HepG2 (cell line): ENCODE data around the gene ADCY7. TPM values are rescaled to one million over a fixed set of nuclear protein-coding genes. Genes with fewer than 3 reads are reported as not detected.

Experiments used
- AGO1 ChIP-seq: fragments of 200-400 bp; formaldehyde crosslinking; IDR thresholded peaks from 2 replicates; pipeline ENCODE4 v1.6.1; 2017; ENCODE audit warnings: mild to moderate bottlenecking, low read depth, low read length, moderate library complexity; ENCODE audit not compliant: poor library complexity, severe bottlenecking
- MAF1 ChIP-seq: sonication (generic); formaldehyde crosslinking; IDR thresholded peaks from 2 replicates; pipeline ENCODE4 v1.5.0; 2020; ENCODE audit warnings: missing genetic modification reagents, borderline replicate concordance
- MBD4 ChIP-seq: IDR thresholded peaks from 2 replicates; pipeline ENCODE4 v1.6.1; 2012; ENCODE audit warnings: low read length, inconsistent platforms, borderline replicate concordance
- MIER3 ChIP-seq: IDR thresholded peaks from 2 replicates; pipeline ENCODE4 v1.6.1; 2016; ENCODE audit warnings: missing compliant biosample characterization, borderline replicate concordance
- RBAK ChIP-seq: sonication (generic); formaldehyde crosslinking; IDR thresholded peaks from 2 replicates; pipeline ENCODE4 v1.5.1; 2020; ENCODE audit warnings: mild to moderate bottlenecking, missing genetic modification reagents
- SALL1 ChIP-seq: sonication (generic); formaldehyde crosslinking; IDR thresholded peaks from 2 replicates; pipeline ENCODE4 v1.8.0; 2022; ENCODE audit warnings: mild to moderate bottlenecking, missing genetic modification reagents
- ZNF709 ChIP-seq: sonication (generic); formaldehyde crosslinking; IDR thresholded peaks from 2 replicates; pipeline ENCODE4 v1.5.0; 2020; ENCODE audit warnings: mild to moderate bottlenecking, missing genetic modification reagents
- ZNF773 ChIP-seq: sonication (generic); formaldehyde crosslinking; IDR thresholded peaks from 2 replicates; pipeline ENCODE4 v1.4.0; 2020; ENCODE audit warnings: missing genetic modification reagents, borderline replicate concordance
- ZNF839 ChIP-seq: sonication (generic); formaldehyde crosslinking; IDR thresholded peaks from 2 replicates; pipeline ENCODE4 v1.4.0; 2020; ENCODE audit warnings: missing genetic modification reagents, mild to moderate bottlenecking, borderline replicate concordance
- polyA plus RNA-seq, 8 experiments: library from polyadenylated mRNA; depleted of rRNA in 3 of 8; stranded (reverse) in 7 of 8; unstranded in 1 of 8; fragments of >200 nt; fragmentation: Illumina TruSeq in 4 of 8; extraction: Trizol in 4 of 8; gene quantifications; 2 replicates each; pipeline versions ENCODE4 v1.2.1 to v1.2.3, GENCODE V29; 2011 to 2016; ENCODE audit warnings: low read depth in 4 of 8, missing spikeins in 1 of 8, mixed read lengths in 1 of 8; ENCODE audit not compliant: insufficient read depth in 1 of 8
- total RNA-seq, 5 experiments: library from RNA; depleted of rRNA; stranded (reverse); fragments of >200 nt; fragmentation: Illumina TruSeq; extraction: Trizol; gene quantifications; 2 replicates each; pipeline ENCODE4 v1.2.3, GENCODE V29; 2016; ENCODE audit warnings: low read depth in 1 of 5
- TF ChIP-seq, protein P1 (sequence below): sonication (generic); formaldehyde crosslinking; IDR thresholded peaks from 2 replicates; pipeline ENCODE4 v1.4.0; 2020; ENCODE audit warnings: missing genetic modification reagents, mild to moderate bottlenecking, borderline replicate concordance
- TF ChIP-seq, protein P2 (sequence below): sonication (generic); formaldehyde crosslinking; IDR thresholded peaks from one replicate; pipeline ENCODE4 v1.5.1; 2020; ENCODE audit warnings: mild to moderate bottlenecking, missing genetic modification reagents; ENCODE audit errors: not compliant biosample characterization
- TF ChIP-seq, protein P3 (sequence below): IDR thresholded peaks from 2 replicates; pipeline ENCODE4 v1.4.0; 2020; ENCODE audit warnings: mild to moderate bottlenecking, missing genetic modification reagents

The ADCY7 gene
- total and polyA plus RNA-seq, 2 of the 13 experiments (the other 11 are each of a cell fraction or from before 2014, with no cell fraction given), result 2.2 to 4.3 TPM

DNA sequence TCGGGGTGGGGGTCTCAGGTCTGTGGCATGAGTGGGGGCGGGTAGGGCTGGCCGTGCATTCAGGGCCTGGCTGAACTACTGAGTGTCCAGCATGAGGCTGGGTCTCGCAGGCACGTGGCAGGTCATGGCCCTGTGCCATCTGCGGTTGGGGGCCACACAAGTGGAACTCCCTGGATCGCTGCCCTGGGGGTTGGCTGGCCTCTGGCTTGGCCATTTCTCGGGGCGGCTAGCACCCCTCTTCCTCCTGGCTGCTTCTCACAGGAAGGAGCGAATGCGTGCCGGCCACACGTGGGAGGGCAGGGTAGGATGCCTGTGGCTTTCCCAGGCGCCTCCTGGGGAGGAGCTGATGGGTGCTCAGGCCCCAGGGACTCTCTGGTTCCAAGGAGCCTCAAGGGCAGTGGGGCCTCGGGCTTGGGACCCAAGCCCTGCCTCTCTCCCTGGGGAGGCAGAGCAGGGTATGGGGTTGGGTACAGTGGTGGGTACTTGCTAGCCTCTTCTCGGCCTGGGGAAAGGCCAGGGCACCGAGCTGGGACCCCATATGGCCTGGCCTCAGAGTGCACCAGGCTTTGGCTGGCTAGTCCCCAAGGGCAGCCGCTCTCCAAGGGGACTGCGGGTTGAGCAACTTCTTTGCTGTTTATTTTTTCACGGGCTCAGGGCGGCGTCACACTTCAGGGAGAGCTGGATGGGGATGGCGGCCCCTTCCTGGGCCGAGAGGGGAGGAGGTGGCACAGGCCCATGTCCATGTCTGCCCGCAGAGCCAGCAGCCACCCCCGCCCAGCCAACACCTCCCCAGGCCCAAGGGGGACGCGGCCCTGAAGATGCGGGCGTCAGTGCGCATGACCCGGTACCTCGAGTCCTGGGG, 37.5 kb downstream of the ADCY7 start (continued):
- TF ChIP-seq, protein P1, sequence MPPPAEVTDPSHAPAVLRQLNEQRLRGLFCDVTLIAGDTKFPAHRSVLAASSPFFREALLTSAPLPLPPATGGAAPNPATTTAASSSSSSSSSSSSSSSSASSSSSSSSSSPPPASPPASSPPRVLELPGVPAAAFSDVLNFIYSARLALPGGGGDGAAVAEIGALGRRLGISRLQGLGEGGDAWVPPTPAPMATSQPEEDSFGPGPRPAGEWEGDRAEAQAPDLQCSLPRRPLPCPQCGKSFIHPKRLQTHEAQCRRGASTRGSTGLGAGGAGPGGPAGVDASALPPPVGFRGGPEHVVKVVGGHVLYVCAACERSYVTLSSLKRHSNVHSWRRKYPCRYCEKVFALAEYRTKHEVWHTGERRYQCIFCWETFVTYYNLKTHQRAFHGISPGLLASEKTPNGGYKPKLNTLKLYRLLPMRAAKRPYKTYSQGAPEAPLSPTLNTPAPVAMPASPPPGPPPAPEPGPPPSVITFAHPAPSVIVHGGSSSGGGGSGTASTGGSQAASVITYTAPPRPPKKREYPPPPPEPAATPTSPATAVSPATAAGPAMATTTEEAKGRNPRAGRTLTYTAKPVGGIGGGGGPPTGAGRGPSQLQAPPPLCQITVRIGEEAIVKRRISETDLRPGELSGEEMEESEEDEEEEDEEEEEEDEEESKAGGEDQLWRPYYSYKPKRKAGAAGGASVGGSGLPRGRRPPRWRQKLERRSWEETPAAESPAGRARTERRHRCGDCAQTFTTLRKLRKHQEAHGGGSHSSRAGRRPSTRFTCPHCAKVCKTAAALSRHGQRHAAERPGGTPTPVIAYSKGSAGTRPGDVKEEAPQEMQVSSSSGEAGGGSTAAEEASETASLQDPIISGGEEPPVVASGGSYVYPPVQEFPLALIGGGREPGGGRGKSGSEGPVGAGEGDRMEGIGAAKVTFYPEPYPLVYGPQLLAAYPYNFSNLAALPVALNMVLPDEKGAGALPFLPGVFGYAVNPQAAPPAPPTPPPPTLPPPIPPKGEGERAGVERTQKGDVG (CRISPR knock-in tag), result no peak
- TF ChIP-seq ZNF709 (CRISPR knock-in tag), result 0 out of 2 replicates have a peak, but pooled peaks have one; percentile 36
- peak; percentile 59 for TF ChIP-seq SALL1 (CRISPR knock-in tag)
- TF ChIP-seq, protein P2, sequence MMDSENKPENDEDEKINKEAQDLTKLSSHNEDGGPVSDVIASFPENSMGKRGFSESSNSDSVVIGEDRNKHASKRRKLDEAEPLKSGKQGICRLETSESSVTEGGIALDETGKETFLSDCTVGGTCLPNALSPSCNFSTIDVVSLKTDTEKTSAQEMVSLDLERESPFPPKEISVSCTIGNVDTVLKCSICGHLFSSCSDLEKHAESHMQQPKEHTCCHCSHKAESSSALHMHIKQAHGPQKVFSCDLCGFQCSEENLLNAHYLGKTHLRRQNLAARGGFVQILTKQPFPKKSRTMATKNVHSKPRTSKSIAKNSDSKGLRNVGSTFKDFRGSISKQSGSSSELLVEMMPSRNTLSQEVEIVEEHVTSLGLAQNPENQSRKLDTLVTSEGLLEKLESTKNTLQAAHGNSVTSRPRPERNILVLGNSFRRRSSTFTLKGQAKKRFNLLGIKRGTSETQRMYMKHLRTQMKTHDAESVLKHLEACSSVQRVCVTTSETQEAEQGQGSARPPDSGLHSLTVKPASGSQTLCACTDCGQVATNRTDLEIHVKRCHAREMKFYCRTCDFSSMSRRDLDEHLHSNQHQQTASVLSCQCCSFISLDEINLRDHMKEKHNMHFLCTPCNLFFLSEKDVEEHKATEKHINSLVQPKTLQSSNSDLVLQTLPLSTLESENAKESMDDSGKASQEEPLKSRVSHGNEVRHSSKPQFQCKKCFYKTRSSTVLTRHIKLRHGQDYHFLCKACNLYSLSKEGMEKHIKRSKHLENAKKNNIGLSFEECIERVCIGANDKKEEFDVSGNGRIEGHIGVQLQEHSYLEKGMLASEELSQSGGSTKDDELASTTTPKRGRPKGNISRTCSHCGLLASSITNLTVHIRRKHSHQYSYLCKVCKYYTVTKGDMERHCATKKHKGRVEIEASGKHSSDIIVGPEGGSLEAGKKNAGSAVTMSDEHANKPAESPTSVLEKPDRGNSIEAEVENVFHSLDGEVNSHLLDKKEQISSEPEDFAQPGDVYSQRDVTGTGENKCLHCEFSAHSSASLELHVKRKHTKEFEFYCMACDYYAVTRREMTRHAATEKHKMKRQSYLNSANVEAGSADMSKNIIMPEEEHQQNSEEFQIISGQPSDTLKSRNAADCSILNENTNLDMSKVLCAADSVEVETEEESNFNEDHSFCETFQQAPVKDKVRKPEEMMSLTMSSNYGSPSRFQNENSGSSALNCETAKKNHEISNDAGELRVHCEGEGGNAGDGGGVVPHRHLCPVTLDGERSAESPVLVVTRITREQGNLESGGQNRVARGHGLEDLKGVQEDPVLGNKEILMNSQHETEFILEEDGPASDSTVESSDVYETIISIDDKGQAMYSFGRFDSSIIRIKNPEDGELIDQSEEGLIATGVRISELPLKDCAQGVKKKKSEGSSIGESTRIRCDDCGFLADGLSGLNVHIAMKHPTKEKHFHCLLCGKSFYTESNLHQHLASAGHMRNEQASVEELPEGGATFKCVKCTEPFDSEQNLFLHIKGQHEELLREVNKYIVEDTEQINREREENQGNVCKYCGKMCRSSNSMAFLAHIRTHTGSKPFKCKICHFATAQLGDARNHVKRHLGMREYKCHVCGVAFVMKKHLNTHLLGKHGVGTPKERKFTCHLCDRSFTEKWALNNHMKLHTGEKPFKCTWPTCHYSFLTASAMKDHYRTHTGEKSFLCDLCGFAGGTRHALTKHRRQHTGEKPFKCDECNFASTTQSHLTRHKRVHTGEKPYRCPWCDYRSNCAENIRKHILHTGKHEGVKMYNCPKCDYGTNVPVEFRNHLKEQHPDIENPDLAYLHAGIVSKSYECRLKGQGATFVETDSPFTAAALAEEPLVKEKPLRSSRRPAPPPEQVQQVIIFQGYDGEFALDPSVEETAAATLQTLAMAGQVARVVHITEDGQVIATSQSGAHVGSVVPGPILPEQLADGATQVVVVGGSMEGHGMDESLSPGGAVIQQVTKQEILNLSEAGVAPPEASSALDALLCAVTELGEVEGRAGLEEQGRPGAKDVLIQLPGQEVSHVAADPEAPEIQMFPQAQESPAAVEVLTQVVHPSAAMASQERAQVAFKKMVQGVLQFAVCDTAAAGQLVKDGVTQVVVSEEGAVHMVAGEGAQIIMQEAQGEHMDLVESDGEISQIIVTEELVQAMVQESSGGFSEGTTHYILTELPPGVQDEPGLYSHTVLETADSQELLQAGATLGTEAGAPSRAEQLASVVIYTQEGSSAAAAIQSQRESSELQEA (CRISPR knock-in tag), result peak; percentile 44
- TF ChIP-seq MAF1, result no peak
- peak; percentile 18; the same call in 1 of the 2 replicates for TF ChIP-seq MIER3
- TF ChIP-seq, protein P3, sequence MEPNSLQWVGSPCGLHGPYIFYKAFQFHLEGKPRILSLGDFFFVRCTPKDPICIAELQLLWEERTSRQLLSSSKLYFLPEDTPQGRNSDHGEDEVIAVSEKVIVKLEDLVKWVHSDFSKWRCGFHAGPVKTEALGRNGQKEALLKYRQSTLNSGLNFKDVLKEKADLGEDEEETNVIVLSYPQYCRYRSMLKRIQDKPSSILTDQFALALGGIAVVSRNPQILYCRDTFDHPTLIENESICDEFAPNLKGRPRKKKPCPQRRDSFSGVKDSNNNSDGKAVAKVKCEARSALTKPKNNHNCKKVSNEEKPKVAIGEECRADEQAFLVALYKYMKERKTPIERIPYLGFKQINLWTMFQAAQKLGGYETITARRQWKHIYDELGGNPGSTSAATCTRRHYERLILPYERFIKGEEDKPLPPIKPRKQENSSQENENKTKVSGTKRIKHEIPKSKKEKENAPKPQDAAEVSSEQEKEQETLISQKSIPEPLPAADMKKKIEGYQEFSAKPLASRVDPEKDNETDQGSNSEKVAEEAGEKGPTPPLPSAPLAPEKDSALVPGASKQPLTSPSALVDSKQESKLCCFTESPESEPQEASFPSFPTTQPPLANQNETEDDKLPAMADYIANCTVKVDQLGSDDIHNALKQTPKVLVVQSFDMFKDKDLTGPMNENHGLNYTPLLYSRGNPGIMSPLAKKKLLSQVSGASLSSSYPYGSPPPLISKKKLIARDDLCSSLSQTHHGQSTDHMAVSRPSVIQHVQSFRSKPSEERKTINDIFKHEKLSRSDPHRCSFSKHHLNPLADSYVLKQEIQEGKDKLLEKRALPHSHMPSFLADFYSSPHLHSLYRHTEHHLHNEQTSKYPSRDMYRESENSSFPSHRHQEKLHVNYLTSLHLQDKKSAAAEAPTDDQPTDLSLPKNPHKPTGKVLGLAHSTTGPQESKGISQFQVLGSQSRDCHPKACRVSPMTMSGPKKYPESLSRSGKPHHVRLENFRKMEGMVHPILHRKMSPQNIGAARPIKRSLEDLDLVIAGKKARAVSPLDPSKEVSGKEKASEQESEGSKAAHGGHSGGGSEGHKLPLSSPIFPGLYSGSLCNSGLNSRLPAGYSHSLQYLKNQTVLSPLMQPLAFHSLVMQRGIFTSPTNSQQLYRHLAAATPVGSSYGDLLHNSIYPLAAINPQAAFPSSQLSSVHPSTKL (CRISPR knock-in tag), result peak; percentile 53
- no peak for TF ChIP-seq MBD4
- 0 out of 2 replicates have a peak, but pooled peaks have one; percentile 6 for TF ChIP-seq RBAK
- TF ChIP-seq ZNF773 (CRISPR knock-in tag), result no peak
- no peak for TF ChIP-seq ZNF839
- TF ChIP-seq AGO1, result peak; percentile 23
